ENCODE data around the gene GP9.

The GP9 gene

DNA sequence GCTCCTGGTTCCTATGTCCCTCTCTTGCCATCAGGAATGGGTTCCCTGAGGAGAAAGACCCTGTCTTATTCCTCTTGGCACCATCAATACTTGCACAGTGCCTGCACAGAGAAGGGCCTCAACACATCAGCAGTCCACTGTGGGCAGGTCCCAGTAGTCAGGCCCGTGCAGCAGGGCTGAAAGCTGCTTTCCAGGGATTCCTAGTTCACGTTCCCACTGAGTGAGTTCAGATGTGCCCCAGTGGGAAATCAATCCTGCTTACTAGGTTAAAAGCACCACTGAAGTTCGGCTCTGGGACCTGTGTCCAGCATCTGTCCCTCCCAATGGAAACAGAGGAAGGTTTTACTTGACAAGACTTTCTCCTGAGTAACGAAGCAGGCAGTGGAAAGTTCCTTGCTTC, 45.3 kb downstream of the GP9 start:
- no peak for TF ChIP-seq EZH2phosphoT487 (IDR thresholded peaks at IDR 0.05; ENCODE audit: borderline replicate concordance)
- TF ChIP-seq, protein P1, sequence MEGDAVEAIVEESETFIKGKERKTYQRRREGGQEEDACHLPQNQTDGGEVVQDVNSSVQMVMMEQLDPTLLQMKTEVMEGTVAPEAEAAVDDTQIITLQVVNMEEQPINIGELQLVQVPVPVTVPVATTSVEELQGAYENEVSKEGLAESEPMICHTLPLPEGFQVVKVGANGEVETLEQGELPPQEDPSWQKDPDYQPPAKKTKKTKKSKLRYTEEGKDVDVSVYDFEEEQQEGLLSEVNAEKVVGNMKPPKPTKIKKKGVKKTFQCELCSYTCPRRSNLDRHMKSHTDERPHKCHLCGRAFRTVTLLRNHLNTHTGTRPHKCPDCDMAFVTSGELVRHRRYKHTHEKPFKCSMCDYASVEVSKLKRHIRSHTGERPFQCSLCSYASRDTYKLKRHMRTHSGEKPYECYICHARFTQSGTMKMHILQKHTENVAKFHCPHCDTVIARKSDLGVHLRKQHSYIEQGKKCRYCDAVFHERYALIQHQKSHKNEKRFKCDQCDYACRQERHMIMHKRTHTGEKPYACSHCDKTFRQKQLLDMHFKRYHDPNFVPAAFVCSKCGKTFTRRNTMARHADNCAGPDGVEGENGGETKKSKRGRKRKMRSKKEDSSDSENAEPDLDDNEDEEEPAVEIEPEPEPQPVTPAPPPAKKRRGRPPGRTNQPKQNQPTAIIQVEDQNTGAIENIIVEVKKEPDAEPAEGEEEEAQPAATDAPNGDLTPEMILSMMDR (conservative IDR thresholded peaks at IDR 0.05; ENCODE audit: low read length), result no peak

DNA sequence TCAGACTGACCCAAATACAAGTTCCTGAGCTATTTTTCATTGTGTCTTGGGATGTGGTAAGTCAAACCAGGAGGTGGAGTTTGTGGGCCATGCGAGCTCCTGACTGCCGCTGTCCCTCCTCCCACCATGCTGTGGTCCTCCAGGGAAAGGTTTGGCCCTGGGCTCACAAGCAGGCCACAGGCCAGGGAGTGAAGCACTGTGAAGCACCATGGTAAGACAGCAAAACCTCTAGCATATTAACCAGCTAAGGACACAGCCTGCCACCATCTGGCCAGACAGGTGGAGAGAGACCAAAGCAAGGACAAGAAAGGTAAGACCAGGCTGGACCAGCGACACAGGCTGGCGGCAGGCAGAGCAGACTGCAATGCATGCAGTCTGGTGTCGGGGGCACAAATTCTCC, 45.7 kb downstream of the GP9 start:
- no peaks in the 10 kb centered on the region; the same call in 1 of the 2 replicates for H3K36me3 ChIP-seq (ENCODE audit: insufficient read depth, low read length)
- H3K4me2 ChIP-seq (ENCODE audit: low read depth, low read length, poor library complexity, severe bottlenecking), result no peak overlapping the region
- no peaks in the 10 kb centered on the region for H3K27me3 ChIP-seq (ENCODE audit: insufficient read depth, low read length, poor library complexity, severe bottlenecking)
- H4K20me1 ChIP-seq (ENCODE audit: insufficient read depth, low read length, poor library complexity, severe bottlenecking), result no peaks in the 10 kb centered on the region
- no peak overlapping the region for H3K9ac ChIP-seq (ENCODE audit: low read depth, low read length, poor library complexity, severe bottlenecking)
- no peak overlapping the region for H2AFZ ChIP-seq (ENCODE audit: low read length)
- H3K9me2 ChIP-seq (replicated peaks; ENCODE audit: low read depth, low read length), result no peaks in the 10 kb centered on the region
- H3K9me3 ChIP-seq (ENCODE audit: insufficient read depth, low read depth, low read length), result no peaks in the 10 kb centered on the region
- TF ChIP-seq, protein P1 (conservative IDR thresholded peaks at IDR 0.05; ENCODE audit: low read length), result peak; percentile 12; the same call in 1 of the 2 replicates
- no peak for TF ChIP-seq EZH2phosphoT487 (IDR thresholded peaks at IDR 0.05; ENCODE audit: borderline replicate concordance)
- no peaks in the 10 kb centered on the region for H3F3A ChIP-seq (ENCODE audit: low read depth)
- no peak overlapping the region for H3K4me3 ChIP-seq (ENCODE audit: low read length, poor library complexity, severe bottlenecking)
- H3K4me1 ChIP-seq (ENCODE audit: insufficient read depth, low read length, poor library complexity, severe bottlenecking), result peaks cover 3% of the 10 kb centered on the region
- no peaks in the 10 kb centered on the region for H3K79me2 ChIP-seq (ENCODE audit: insufficient read depth, low read length)

More for the DNA sequence above, 45.3 kb downstream of the GP9 start:
- Histone ChIP-seq H3K9me3 (ENCODE audit: insufficient read depth, low read depth, low read length) (no peaks in the 10 kb centered on the region), H4K20me1 (ENCODE audit: insufficient read depth, low read length, poor library complexity, severe bottlenecking) (no peaks in the 10 kb centered on the region), H3K4me2 (ENCODE audit: low read depth, low read length, poor library complexity, severe bottlenecking) (no peak overlapping the region), H3K9ac (ENCODE audit: low read depth, low read length, poor library complexity, severe bottlenecking) (no peak overlapping the region), H3K4me3 (ENCODE audit: low read length, poor library complexity, severe bottlenecking) (no peak overlapping the region), H3K36me3 (ENCODE audit: insufficient read depth, low read length) (no peaks in the 10 kb centered on the region; the same call in 1 of the 2 replicates), H3K27me3 (ENCODE audit: insufficient read depth, low read length, poor library complexity, severe bottlenecking) (no peaks in the 10 kb centered on the region), H3F3A (ENCODE audit: low read depth) (no peaks in the 10 kb centered on the region), H3K9me2 (replicated peaks; ENCODE audit: low read depth, low read length) (no peaks in the 10 kb centered on the region), H3K79me2 (ENCODE audit: insufficient read depth, low read length) (no peaks in the 10 kb centered on the region), H2AFZ (ENCODE audit: low read length) (no peak overlapping the region), H3K4me1 (ENCODE audit: insufficient read depth, low read length, poor library complexity, severe bottlenecking) (peaks cover 3% of the 10 kb centered on the region)

DNA sequence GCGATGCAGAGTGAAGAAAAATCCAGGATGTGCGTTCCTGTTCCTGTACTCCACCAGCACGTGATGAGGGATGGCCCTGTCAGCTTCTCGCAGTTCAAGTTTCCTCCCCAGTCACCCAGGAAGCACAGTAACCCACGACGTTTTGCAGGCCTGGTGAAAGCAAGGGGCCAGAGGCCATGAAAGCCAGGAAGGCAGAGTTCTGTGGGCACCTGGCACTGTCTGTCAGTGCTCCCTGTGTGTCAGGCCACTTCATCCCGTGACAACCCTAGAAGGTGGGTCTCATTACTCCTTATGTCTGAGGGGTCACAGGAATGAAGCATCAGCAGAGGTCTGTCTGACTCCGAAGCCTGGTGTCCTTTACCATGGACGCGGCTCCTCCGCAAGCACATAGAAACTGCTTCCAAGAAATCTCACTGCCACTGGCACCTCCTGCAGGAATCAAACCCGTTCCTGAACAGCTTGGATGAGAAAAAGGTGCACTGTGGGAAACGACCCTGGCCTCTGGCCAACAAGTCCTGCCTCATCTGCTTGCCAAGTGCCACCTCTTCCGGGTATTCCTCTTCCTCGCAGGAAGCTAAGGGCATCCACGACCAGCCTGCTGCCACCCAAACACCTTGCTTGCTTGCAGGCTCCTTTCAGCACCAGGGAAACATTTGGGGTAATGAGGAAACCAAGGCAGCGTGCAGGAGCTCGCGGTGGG, 46.4 kb downstream of the GP9 start:
- no peaks in the 10 kb centered on the region for H4K20me1 ChIP-seq (ENCODE audit: insufficient read depth, low read length, poor library complexity, severe bottlenecking)
- peaks cover 3% of the 10 kb centered on the region for H3K4me1 ChIP-seq (ENCODE audit: insufficient read depth, low read length, poor library complexity, severe bottlenecking)
- H3K9ac ChIP-seq (ENCODE audit: low read depth, low read length, poor library complexity, severe bottlenecking), result no peak overlapping the region
- no peak overlapping the region for H3K4me2 ChIP-seq (ENCODE audit: low read depth, low read length, poor library complexity, severe bottlenecking)
- H3K4me3 ChIP-seq (ENCODE audit: low read length, poor library complexity, severe bottlenecking), result no peak overlapping the region
- H3K79me2 ChIP-seq (ENCODE audit: insufficient read depth, low read length), result no peaks in the 10 kb centered on the region
- H2AFZ ChIP-seq (ENCODE audit: low read length), result no peak overlapping the region
- H3K9me3 ChIP-seq (ENCODE audit: insufficient read depth, low read depth, low read length), result no peaks in the 10 kb centered on the region
- no peaks in the 10 kb centered on the region for H3K9me2 ChIP-seq (replicated peaks; ENCODE audit: low read depth, low read length)
- H3K36me3 ChIP-seq (ENCODE audit: insufficient read depth, low read length), result no peaks in the 10 kb centered on the region; the same call in 1 of the 2 replicates
- H3K27me3 ChIP-seq (ENCODE audit: insufficient read depth, low read length, poor library complexity, severe bottlenecking), result no peaks in the 10 kb centered on the region
- no peaks in the 10 kb centered on the region for H3F3A ChIP-seq (ENCODE audit: low read depth)
- TF ChIP-seq, protein P1 (conservative IDR thresholded peaks at IDR 0.05; ENCODE audit: low read length), result no peak
- TF ChIP-seq EZH2phosphoT487 (IDR thresholded peaks at IDR 0.05; ENCODE audit: borderline replicate concordance), result no peak

Measured in Loucy (cell line).